Activated naive CD4-positive, alpha-beta T cell treated with anti-CD3 and anti-CD28 coated beads for 36 hours (primary cell): ENCODE results near the gene CSNK2A1. TPM values are rescaled to one million over a fixed set of nuclear protein-coding genes. Genes with fewer than 3 reads are reported as not detected.

ENCODE experiments used
- CTCF ChIA-PET: fragments of 350-600 bp; sonication (Branson Sonifier 250); formaldehyde crosslinking; loops from one replicate; lab custom pipeline; 2021; ENCODE audit warnings: antibody characterized with exemption; lab: Charles Lee
- DNase-seq: peaks from one replicate; pipeline ENCODE4 v3.0.0-alpha.2; 2020
- H3K27ac Mint-ChIP-seq: one replicate; pipeline ENCODE4 v1.8.0; 2021; ENCODE audit warnings: mild to moderate bottlenecking, mixed read lengths
- H3K27me3 Mint-ChIP-seq: one replicate; pipeline ENCODE4 v1.8.0; 2021; ENCODE audit warnings: low read depth, mixed read lengths
- H3K36me3 Mint-ChIP-seq: one replicate; pipeline ENCODE4 v1.8.0; 2021; ENCODE audit warnings: low read depth, mixed read lengths
- H3K4me1 Mint-ChIP-seq: one replicate; pipeline ENCODE4 v1.8.0; 2021; ENCODE audit warnings: low read depth, mixed read lengths
- H3K4me3 Mint-ChIP-seq: one replicate; pipeline ENCODE4 v1.8.0; 2021; ENCODE audit warnings: mild to moderate bottlenecking, moderate library complexity, mixed read lengths
- H3K9me3 Mint-ChIP-seq: one replicate; pipeline ENCODE4 v1.8.0; 2021; ENCODE audit warnings: mixed read lengths
- intact Hi-C: fragments of 100-400 bp; cut with micrococcal nuclease; formaldehyde crosslinking; loops from one replicate; pipeline ENCODE4 v1.15.1; 2023
- total RNA-seq, 2 experiments: library from RNA; stranded (reverse); gene quantifications; one replicate each; pipeline ENCODE4 v1.2.3, GENCODE V29; 2021

CSNK2A1 gene
- total RNA-seq, 2 experiments from 2014 or later, result 164 to 167 TPM

- H3K36me3 Mint-ChIP-seq, result no peaks in the 10 kb centered on the region
- no peaks in the 10 kb centered on the region for H3K9me3 Mint-ChIP-seq
- H3K27me3 Mint-ChIP-seq, result peaks cover 24% of the 10 kb centered on the region
- CTCF ChIA-PET, result interaction anchor here (3.3 kb wide), 1 partner anchor 14 kb away, joined by 13 read pairs; no protein-coding TSS in a partner anchor
- no peak overlapping the region for H3K27ac Mint-ChIP-seq
- no peaks in the 10 kb centered on the region for H3K4me1 Mint-ChIP-seq
- DNase-seq, result no peak
- H3K4me3 Mint-ChIP-seq, result no peak overlapping the region
- intact Hi-C loops, result no loop called here
These were observed 31.6 kb upstream of the CSNK2A1 start for GRCh38 chr20:575230-575629.

GRCh38 chr20:574297-574942, 30.8 kb upstream of the CSNK2A1 start:
- H3K9me3 Mint-ChIP-seq, result no peaks in the 10 kb centered on the region
- intact Hi-C loops, result no loop called here
- CTCF ChIA-PET, result no interaction called here
- H3K36me3 Mint-ChIP-seq, result no peaks in the 10 kb centered on the region
- peaks cover 28% of the 10 kb centered on the region for H3K27me3 Mint-ChIP-seq
- H3K4me1 Mint-ChIP-seq, result no peaks in the 10 kb centered on the region
- no peak overlapping the region for H3K27ac Mint-ChIP-seq
- no peak for DNase-seq
- H3K4me3 Mint-ChIP-seq, result no peak overlapping the region

DNA sequence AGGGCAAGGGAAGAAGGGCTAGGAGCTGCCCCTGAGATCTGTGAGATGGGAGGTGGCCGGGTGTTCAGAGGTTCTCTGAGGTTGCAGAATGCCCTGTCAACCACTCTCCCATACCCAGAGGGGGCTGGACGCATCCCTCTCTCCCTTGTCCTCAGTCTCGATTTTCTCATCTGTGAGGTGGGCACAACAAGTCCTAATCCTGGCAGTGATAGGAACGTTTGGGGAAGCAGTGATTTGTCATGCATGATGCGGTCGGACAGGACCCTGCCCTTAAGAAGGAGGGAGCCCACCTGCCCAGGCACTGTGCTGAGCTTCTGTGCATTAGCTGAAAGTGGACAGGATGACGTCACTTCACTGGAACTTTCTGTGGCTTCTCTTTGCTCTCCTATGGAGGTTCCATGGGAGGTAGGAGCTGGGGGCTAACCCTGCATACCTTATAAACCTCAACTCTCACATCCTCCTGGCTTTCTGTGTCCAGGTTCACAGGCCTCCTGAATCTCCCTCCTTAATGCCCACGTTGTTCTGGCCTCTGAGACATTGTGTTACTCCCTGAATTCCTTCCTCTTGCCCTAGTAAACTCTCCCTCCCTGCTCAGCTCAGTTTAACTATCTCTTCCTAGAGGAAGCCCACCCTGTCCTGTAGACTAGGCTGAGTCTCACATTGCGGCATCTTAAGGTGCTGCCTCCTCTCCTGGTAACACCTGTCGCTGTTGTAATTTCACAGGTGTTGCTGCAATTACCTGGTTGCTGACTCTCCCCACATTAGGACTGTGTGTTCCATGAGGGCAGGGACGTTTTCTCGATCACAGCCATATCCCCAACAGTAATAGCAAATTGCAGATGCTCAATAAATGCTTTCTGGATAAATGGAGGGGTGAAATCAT, 30.1 kb upstream of the CSNK2A1 start:
- intact Hi-C loops, result no loop called here

DNA sequence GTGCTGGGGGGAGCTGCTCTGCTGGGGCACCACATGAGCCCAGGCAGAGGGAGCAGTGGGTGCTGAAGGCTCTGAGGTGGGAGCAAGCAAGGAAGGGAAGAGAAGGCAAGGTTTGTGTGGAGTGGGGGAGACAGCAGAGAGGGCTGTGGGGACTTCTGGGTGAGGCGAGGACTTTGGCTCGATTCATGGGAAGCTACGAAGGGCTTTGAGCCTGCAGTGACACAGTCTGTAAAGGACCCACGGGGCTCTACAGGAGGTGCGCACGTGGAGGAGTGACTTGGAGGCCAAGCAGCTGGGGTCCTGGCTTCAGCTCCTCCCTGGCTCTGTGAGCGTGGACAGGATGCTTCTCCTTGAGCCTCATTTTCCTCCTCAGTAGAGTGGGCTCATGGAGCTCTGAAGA, 29.1 kb upstream of the CSNK2A1 start:
- no peak for DNase-seq
- CTCF ChIA-PET, result interaction anchor here (0.9 to 2.5 kb wide), 3 partner anchors 11 to 306 kb away, joined by 3 to 10 read pairs (median 3); no protein-coding TSS in a partner anchor
- no peaks in the 10 kb centered on the region for H3K9me3 Mint-ChIP-seq
- peaks cover 32% of the 10 kb centered on the region for H3K27me3 Mint-ChIP-seq
- no peak overlapping the region for H3K4me3 Mint-ChIP-seq
- no peaks in the 10 kb centered on the region for H3K36me3 Mint-ChIP-seq
- intact Hi-C loops, result no loop called here
- no peak overlapping the region for H3K27ac Mint-ChIP-seq
- peaks cover 3% of the 10 kb centered on the region for H3K4me1 Mint-ChIP-seq

More for the DNA sequence above, 30.1 kb upstream of the CSNK2A1 start:
- no peak overlapping the region for H3K27ac Mint-ChIP-seq
- no peaks in the 10 kb centered on the region for H3K9me3 Mint-ChIP-seq
- peaks cover 2% of the 10 kb centered on the region for H3K4me1 Mint-ChIP-seq
- H3K36me3 Mint-ChIP-seq, result no peaks in the 10 kb centered on the region
- CTCF ChIA-PET, result interaction anchor here (0.9 to 2.5 kb wide), 3 partner anchors 12 to 305 kb away, joined by 3 to 10 read pairs (median 3); no protein-coding TSS in a partner anchor
- H3K27me3 Mint-ChIP-seq, result peaks cover 31% of the 10 kb centered on the region
- DNase-seq, result no peak
- H3K4me3 Mint-ChIP-seq, result no peak overlapping the region

- intact Hi-C loops, result no loop called here
- H3K36me3 Mint-ChIP-seq, result no peaks in the 10 kb centered on the region
- CTCF ChIA-PET, result interaction anchor here (2.5 kb wide), 1 partner anchor 10 kb away, joined by 10 read pairs; no protein-coding TSS in a partner anchor
- peaks cover 38% of the 10 kb centered on the region for H3K27me3 Mint-ChIP-seq
- H3K4me3 Mint-ChIP-seq, result no peak overlapping the region
- H3K27ac Mint-ChIP-seq, result no peak overlapping the region
- H3K9me3 Mint-ChIP-seq, result no peaks in the 10 kb centered on the region
- H3K4me1 Mint-ChIP-seq, result peaks cover 3% of the 10 kb centered on the region
- no peak for DNase-seq
These were observed 28.3 kb upstream of the CSNK2A1 start for GRCh38 chr20:571754-572441.

DNA sequence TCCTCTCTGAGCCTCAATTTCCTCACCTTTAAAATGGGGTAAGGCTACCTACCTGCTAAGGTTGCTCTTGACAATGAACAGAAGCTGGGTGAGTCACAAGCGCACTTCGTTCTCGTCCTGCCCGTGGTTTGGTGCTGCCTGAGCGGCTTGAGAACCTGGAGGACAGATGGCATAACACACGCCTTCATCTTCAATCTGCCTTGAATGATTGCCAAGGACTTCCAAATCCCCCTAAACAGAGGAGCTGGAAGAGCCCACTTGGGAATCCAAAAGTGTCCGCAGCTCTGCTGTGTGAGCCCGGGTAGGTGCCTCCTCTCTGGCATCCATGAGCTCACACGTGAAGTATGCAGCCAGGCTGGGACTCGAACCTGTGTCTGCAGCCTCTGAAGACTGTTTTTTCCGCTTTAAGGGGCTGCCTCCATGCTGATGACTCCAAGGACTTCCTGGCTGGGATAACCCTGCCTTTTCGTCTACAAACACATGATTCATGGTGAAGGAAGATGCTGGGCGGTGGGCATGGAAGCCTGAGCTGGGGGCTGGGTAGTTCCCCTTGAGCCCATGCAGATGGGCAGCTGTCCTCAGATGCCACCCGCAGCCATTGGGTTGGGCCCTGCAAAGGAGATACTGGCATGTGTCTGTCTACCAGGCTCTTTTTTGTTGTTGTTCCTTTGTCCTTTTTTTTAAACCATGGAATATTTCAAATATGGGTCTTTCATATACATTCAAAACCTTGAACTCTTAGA, 25.3 kb upstream of the CSNK2A1 start:
- intact Hi-C loops, result no loop called here
- CTCF ChIA-PET, result interaction anchor here (0.7 kb wide), 1 partner anchor 197 kb away, joined by 3 read pairs; no protein-coding TSS in a partner anchor
- H3K36me3 Mint-ChIP-seq, result no peaks in the 10 kb centered on the region
- H3K4me3 Mint-ChIP-seq, result no peak overlapping the region
- H3K9me3 Mint-ChIP-seq, result no peaks in the 10 kb centered on the region
- peaks cover 3% of the 10 kb centered on the region for H3K4me1 Mint-ChIP-seq
- no peak for DNase-seq
- H3K27ac Mint-ChIP-seq, result no peak overlapping the region
- H3K27me3 Mint-ChIP-seq, result peaks cover 37% of the 10 kb centered on the region

DNA sequence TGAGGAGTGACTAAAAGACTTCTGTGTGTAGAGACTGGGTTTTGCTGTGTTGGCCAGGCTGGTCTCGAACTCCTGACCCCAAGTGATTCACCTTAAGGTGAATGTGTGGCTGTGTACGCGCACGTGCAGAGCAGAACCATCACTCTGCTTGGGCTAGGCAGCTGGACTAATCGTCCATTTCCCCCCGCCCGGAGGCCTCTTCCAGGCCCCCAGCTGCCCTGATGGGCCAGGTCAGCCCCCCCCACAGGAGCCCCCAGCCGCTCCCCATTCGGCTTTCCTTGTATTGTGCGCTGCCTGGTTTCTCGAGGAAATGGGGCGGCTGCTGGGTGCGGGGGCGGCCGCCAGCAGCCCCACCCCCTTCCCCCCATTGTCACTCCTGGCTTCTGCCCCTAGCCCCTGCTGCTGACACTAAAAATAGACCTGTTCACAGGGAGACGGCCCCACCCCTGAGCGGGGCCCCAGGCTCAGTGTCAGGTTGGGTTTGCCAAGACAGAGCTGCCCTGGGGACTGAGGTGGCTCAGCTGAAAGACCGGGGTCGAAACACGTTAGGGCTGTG, 24.6 kb upstream of the CSNK2A1 start:
- no peaks in the 10 kb centered on the region for H3K9me3 Mint-ChIP-seq
- CTCF ChIA-PET, result interaction anchor here (0.7 kb wide), 1 partner anchor 196 kb away, joined by 3 read pairs; no protein-coding TSS in a partner anchor

DNA sequence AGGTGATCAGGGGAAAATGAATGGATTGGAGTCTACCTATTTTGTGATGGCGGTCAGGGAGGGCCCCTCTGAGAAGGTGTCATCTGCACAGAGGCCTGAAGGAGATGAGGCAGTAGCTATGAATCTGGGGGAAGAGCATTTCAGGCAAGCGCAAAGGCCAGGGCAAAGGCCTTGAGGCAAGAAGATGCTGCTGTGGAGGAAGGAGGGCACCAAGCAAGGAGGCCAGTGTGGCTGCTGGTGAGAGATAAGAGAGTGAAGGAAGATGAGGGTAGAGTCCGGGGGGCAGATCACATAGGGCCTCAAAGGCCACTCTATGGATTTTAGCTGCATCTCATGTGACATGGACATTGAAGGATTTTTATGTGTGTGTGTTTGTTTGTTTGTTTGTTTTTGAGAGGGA, 20.6 kb upstream of the CSNK2A1 start:
- intact Hi-C loops, result no loop called here
- no peaks in the 10 kb centered on the region for H3K36me3 Mint-ChIP-seq

More for the DNA sequence above, 24.6 kb upstream of the CSNK2A1 start:
- Mint-ChIP-seq H3K36me3 (no peaks in the 10 kb centered on the region), H3K4me1 (peaks cover 3% of the 10 kb centered on the region), H3K4me3 (no peak overlapping the region), H3K27me3 (peaks cover 30% of the 10 kb centered on the region), H3K27ac (no peak overlapping the region)
- no peak for DNase-seq
- intact Hi-C loops, result no loop called here

GRCh38 chr20:563187-563586, 19.6 kb upstream of the CSNK2A1 start:
- DNase-seq, result no peak
- peaks cover 17% of the 10 kb centered on the region for H3K27me3 Mint-ChIP-seq
- intact Hi-C loops, result no loop called here
- H3K4me1 Mint-ChIP-seq, result no peaks in the 10 kb centered on the region
- no peak overlapping the region for H3K4me3 Mint-ChIP-seq
- no peaks in the 10 kb centered on the region for H3K36me3 Mint-ChIP-seq
- CTCF ChIA-PET, result interaction anchor here (0.5 to 3.1 kb wide), 13 partner anchors 9 to 207 kb away, joined by 3 to 16 read pairs (median 3); partner anchors contain the start of gene CSNK2A1
- H3K9me3 Mint-ChIP-seq, result no peaks in the 10 kb centered on the region
- H3K27ac Mint-ChIP-seq, result no peak overlapping the region

More for the DNA sequence above, 20.6 kb upstream of the CSNK2A1 start:
- Mint-ChIP-seq H3K4me1 (peaks cover 3% of the 10 kb centered on the region), H3K27ac (no peak overlapping the region), H3K4me3 (no peak overlapping the region), H3K9me3 (no peaks in the 10 kb centered on the region), H3K27me3 (peaks cover 21% of the 10 kb centered on the region)
- no peak for DNase-seq
- CTCF ChIA-PET, result interaction anchor here (1.4 kb wide), 1 partner anchor 81 kb away, joined by 4 read pairs; no protein-coding TSS in a partner anchor

DNA sequence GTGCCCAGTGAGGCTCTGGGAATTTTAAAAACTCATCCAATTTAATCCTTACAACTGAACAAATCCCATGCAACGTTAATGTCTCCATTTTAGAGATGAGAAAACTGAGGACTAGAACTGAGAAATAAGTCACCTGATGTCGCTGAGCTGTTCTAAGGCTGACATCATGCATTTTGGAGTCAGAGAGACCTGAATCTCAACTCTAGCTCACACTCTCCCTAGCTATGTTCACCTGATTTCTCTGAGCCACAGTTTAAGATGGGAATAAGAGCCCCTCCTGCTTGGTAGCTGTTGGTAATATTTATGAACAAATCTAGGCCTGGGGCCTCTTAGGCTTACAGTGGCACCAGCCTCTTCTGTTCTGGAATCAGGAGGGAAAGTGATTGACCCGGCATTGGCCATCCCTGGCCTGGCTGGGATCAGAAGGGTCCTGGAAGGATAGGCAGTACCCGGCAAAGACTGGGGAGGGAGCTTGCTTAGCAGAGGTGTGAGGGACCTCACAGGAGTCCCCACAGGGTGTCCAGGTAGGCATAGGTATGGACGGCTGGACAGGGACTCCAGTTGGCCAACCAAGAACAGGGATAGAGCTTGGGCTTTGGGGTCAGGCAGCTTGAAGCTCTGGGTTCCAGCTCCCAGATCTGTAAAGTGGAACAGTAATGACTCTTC, 18.8 kb upstream of the CSNK2A1 start:
- intact Hi-C loops, result no loop called here
- no peaks in the 10 kb centered on the region for H3K9me3 Mint-ChIP-seq
- no peak overlapping the region for H3K27ac Mint-ChIP-seq
- peaks cover 15% of the 10 kb centered on the region for H3K27me3 Mint-ChIP-seq
- H3K36me3 Mint-ChIP-seq, result no peaks in the 10 kb centered on the region
- DNase-seq, result no peak
- no peaks in the 10 kb centered on the region for H3K4me1 Mint-ChIP-seq
- CTCF ChIA-PET, result interaction anchor here (0.5 to 3.1 kb wide), 14 partner anchors 9 to 177 kb away, joined by 3 to 22 read pairs (median 4); partner anchors contain the start of gene CSNK2A1
- no peak overlapping the region for H3K4me3 Mint-ChIP-seq
